Smooth muscle cell of the brain vasculature (primary cell): ENCODE measurements around the gene LARGE1.
"Not testable (repeated sequence)": the region's sequence is repeated elsewhere in the genome, so short reads cannot be mapped to it uniquely, and the experiment has no call there.

Experiments
- DNase-seq: peaks from one replicate; pipeline ENCODE4 v3.0.0-alpha.2; 2012; ENCODE audit warnings: low read depth, low spot score

Gene LARGE1

GRCh38 chr22:33380789-33381530, 539.3 kb downstream of the LARGE1 start:
- DNase-seq = no peak

- DNase-seq = no peak
Measured at GRCh38 chr22:33379836-33380235, 540.4 kb downstream of the LARGE1 start.

- no peak for DNase-seq
Measured at GRCh38 chr22:33372875-33373274, 547.4 kb downstream of the LARGE1 start.

GRCh38 chr22:33363256-33363655, 557.0 kb downstream of the LARGE1 start:
- not testable (repeated sequence) for DNase-seq

- DNase-seq = no peak
Measured at GRCh38 chr22:33362702-33363101, 557.6 kb downstream of the LARGE1 start.

- DNase-seq = no peak
Measured at GRCh38 chr22:33361581-33361980, 558.7 kb downstream of the LARGE1 start.

- DNase-seq = no peak
Measured at GRCh38 chr22:33357981-33358399, 562.3 kb downstream of the LARGE1 start.

GRCh38 chr22:33354928-33355327, 565.3 kb downstream of the LARGE1 start:
- no peak for DNase-seq

- DNase-seq = no peak
Measured at GRCh38 chr22:33353502-33353901, 566.8 kb downstream of the LARGE1 start.

GRCh38 chr22:33352768-33353167, 567.5 kb downstream of the LARGE1 start:
- DNase-seq = no peak

GRCh38 chr22:33350961-33351360, 569.3 kb downstream of the LARGE1 start:
- no peak for DNase-seq

GRCh38 chr22:33350491-33350890, 569.8 kb downstream of the LARGE1 start:
- no peak for DNase-seq

- no peak for DNase-seq
Measured at GRCh38 chr22:33347002-33347401, 573.3 kb downstream of the LARGE1 start.

- DNase-seq = no peak
Measured at GRCh38 chr22:33341611-33342010, 578.7 kb downstream of the LARGE1 start.

GRCh38 chr22:33337524-33337923, 582.8 kb downstream of the LARGE1 start:
- no peak for DNase-seq

GRCh38 chr22:33335611-33336279, 584.5 kb downstream of the LARGE1 start:
- DNase-seq = no peak

- DNase-seq = no peak
Measured at GRCh38 chr22:33332538-33332937, 587.7 kb downstream of the LARGE1 start.

- DNase-seq = no peak
Measured at GRCh38 chr22:33331017-33331416, 589.3 kb downstream of the LARGE1 start.

- DNase-seq = no peak
Measured at GRCh38 chr22:33330534-33330933, 589.7 kb downstream of the LARGE1 start.

- no peak for DNase-seq
Measured at GRCh38 chr22:33329398-33329797, 590.9 kb downstream of the LARGE1 start.

GRCh38 chr22:33328789-33329296, 591.4 kb downstream of the LARGE1 start:
- no peak for DNase-seq

- DNase-seq = no peak
Measured at GRCh38 chr22:33327348-33327860, 592.9 kb downstream of the LARGE1 start.
